A673 (cell line): ENCODE data around the gene RAD23B.

ENCODE experiments used
- CTCF ChIP-seq: fragments of 300-800, 200-600 bp; sonication (generic); conservative IDR thresholded peaks from 2 replicates; pipeline ENCODE4 v1.5.1; 2017; ENCODE audit warnings: low read depth, mild to moderate bottlenecking, antibody characterized with exemption, low read length, moderate library complexity, mixed read lengths
- EZH2 ChIP-seq: fragments of 200-600 bp; sonication (generic); IDR thresholded peaks from 2 replicates; pipeline ENCODE4 v1.6.1; 2017; ENCODE audit warnings: borderline replicate concordance, low read depth, mild to moderate bottlenecking, mixed read lengths, antibody characterized with exemption, low read length; ENCODE audit not compliant: poor library complexity, severe bottlenecking

- no peak for TF ChIP-seq CTCF
- TF ChIP-seq EZH2: no peak
Measured at GRCh38 chr9:107308461-107308860, 25.4 kb downstream of the RAD23B start.
